HG03354 (cell line): ENCODE results near the gene SF3B6.
"Not testable (repeated sequence)": the region's sequence is repeated elsewhere in the genome, so short reads cannot be mapped to it uniquely, and the experiment has no call there.

ENCODE experiments used
- ATAC-seq: cut with Tn5 transposase; IDR thresholded peaks from one replicate; pipeline ENCODE4 v1.9.1; 2021; ENCODE audit warnings: mild to moderate bottlenecking; ENCODE audit not compliant: unreplicated experiment, poor library complexity, severe bottlenecking

Gene SF3B6

GRCh38 chr2:24075915-24076848 is at the start of gene SF3B6:
TSS of gene SF3B6 (minus strand) at chr2:24076326. CDS start at chr2:24076229, 97 bp downstream.
- ATAC-seq: peak; percentile 96

- peak; percentile 2 for ATAC-seq
These were observed 47.9 kb upstream of the SF3B6 start for GRCh38 chr2:24123922-24124580.

- peak; percentile 94 for ATAC-seq
These were observed 47.2 kb upstream of the SF3B6 start, which contains the start of the genes FAM228B and PFN4 for GRCh38 chr2:24123195-24123921. TSS of gene FAM228B (plus strand) at chr2:24123469. CDS start at chr2:24124362, 893 bp downstream. TSS of gene PFN4 (minus strand) at chr2:24123334. CDS start at chr2:24122535, 799 bp downstream.

- no peak for ATAC-seq
These were observed 46.5 kb upstream of the SF3B6 start for GRCh38 chr2:24122366-24123194.

GRCh38 chr2:24121469-24121868 is 45.3 kb upstream of the SF3B6 start:
- ATAC-seq: no peak

- no peak for ATAC-seq
These were observed 44.9 kb upstream of the SF3B6 start for GRCh38 chr2:24121066-24121465.

- no peak for ATAC-seq
These were observed 41.8 kb upstream of the SF3B6 start for GRCh38 chr2:24117902-24118301.

- no peak for ATAC-seq
These were observed 38.9 kb upstream of the SF3B6 start for GRCh38 chr2:24115057-24115456.

- ATAC-seq: no peak
These were observed 35.3 kb upstream of the SF3B6 start for GRCh38 chr2:24111407-24111901.

GRCh38 chr2:24110660-24111303 is 34.7 kb upstream of the SF3B6 start:
- no peak for ATAC-seq

GRCh38 chr2:24109431-24109830 is 33.3 kb upstream of the SF3B6 start:
- not testable (repeated sequence) for ATAC-seq

- ATAC-seq: no peak
These were observed 31.2 kb upstream of the SF3B6 start for GRCh38 chr2:24107336-24107735.

- ATAC-seq: no peak
These were observed 30.7 kb upstream of the SF3B6 start for GRCh38 chr2:24106786-24107185.

- ATAC-seq: no peak
These were observed 29.7 kb upstream of the SF3B6 start for GRCh38 chr2:24105816-24106215.

GRCh38 chr2:24104906-24105305 is 28.8 kb upstream of the SF3B6 start:
- ATAC-seq: no peak

- no peak for ATAC-seq
These were observed 28.1 kb upstream of the SF3B6 start for GRCh38 chr2:24104110-24104650.

- ATAC-seq: no peak
These were observed 26.6 kb upstream of the SF3B6 start for GRCh38 chr2:24102677-24103076.

GRCh38 chr2:24101992-24102391 is 25.9 kb upstream of the SF3B6 start:
- ATAC-seq: no peak
